HUES6 (cell line): ENCODE measurements around the gene CDKAL1.
"Not testable (repeated sequence)": the region's sequence is repeated elsewhere in the genome, so short reads cannot be mapped to it uniquely, and the experiment has no call there.

ENCODE experiments used
- H3K27ac ChIP-seq: 2 replicates; pipeline ENCODE4 v1.7.0; 2013; ENCODE audit warnings: low read depth, mild to moderate bottlenecking, low read length, inconsistent platforms
- H3K27me3 ChIP-seq: 2 replicates; pipeline ENCODE4 v1.6.1; 2013; ENCODE audit warnings: low read length; ENCODE audit not compliant: control insufficient read depth, insufficient read depth
- H3K36me3 ChIP-seq: 2 replicates; pipeline ENCODE4 v1.6.1; 2013; ENCODE audit warnings: low read length; ENCODE audit not compliant: control insufficient read depth, insufficient read depth
- H3K4me1 ChIP-seq: 2 replicates; pipeline ENCODE4 v1.6.1; 2013; ENCODE audit warnings: low read length; ENCODE audit not compliant: control insufficient read depth, insufficient read depth
- H3K4me3 ChIP-seq: 2 replicates; pipeline ENCODE4 v1.5.1; 2013; ENCODE audit warnings: low read depth, low read length
- H3K9ac ChIP-seq: one replicate; pipeline ENCODE4 v1.6.1; 2013; ENCODE audit warnings: mild to moderate bottlenecking, low read length
- H3K9me3 ChIP-seq: 2 replicates; pipeline ENCODE4 v1.6.1; 2013; ENCODE audit warnings: low read depth, low read length; ENCODE audit not compliant: control insufficient read depth, insufficient read depth

The CDKAL1 gene

GRCh38 chr6:20721121-20721520 lies 186.9 kb downstream of the CDKAL1 start:
- not testable (repeated sequence) for H3K27me3 ChIP-seq, H3K36me3 ChIP-seq, H3K27ac ChIP-seq, H3K4me3 ChIP-seq, H3K9me3 ChIP-seq, H3K9ac ChIP-seq
- peaks cover 23% of the 10 kb centered on the region for H3K4me1 ChIP-seq

GRCh38 chr6:20722455-20722854 lies 188.2 kb downstream of the CDKAL1 start:
- H3K9ac ChIP-seq, result no peak overlapping the region
- H3K9me3 ChIP-seq, result no peaks in the 10 kb centered on the region
- no peaks in the 10 kb centered on the region for H3K36me3 ChIP-seq
- H3K4me1 ChIP-seq, result peaks cover 36% of the 10 kb centered on the region
- no peak overlapping the region for H3K4me3 ChIP-seq
- H3K27me3 ChIP-seq, result no peaks in the 10 kb centered on the region
- no peak overlapping the region for H3K27ac ChIP-seq

- Histone ChIP-seq H3K4me1 (peaks cover 42% of the 10 kb centered on the region), H3K9ac (no peak overlapping the region), H3K4me3 (no peak overlapping the region), H3K27me3 (no peaks in the 10 kb centered on the region), H3K36me3 (no peaks in the 10 kb centered on the region), H3K9me3 (no peaks in the 10 kb centered on the region), H3K27ac (no peak overlapping the region)
Measured at GRCh38 chr6:20723236-20723635, 189.0 kb downstream of the CDKAL1 start.

- Histone ChIP-seq H3K36me3 (no peaks in the 10 kb centered on the region), H3K9ac (no peak overlapping the region), H3K27ac (no peak overlapping the region), H3K4me3 (no peak overlapping the region), H3K27me3 (no peaks in the 10 kb centered on the region), H3K4me1 (peaks cover 45% of the 10 kb centered on the region), H3K9me3 (no peaks in the 10 kb centered on the region)
Measured at GRCh38 chr6:20724443-20725190, 190.4 kb downstream of the CDKAL1 start.

GRCh38 chr6:20725235-20725634 lies 191.0 kb downstream of the CDKAL1 start:
- H3K4me3 ChIP-seq, H3K27ac ChIP-seq, H3K36me3 ChIP-seq, H3K9me3 ChIP-seq, H3K27me3 ChIP-seq, H3K9ac ChIP-seq: not testable (repeated sequence)
- peaks cover 43% of the 10 kb centered on the region for H3K4me1 ChIP-seq

GRCh38 chr6:20729086-20729485 lies 194.8 kb downstream of the CDKAL1 start:
- no peak overlapping the region for H3K27ac ChIP-seq
- peaks cover 34% of the 10 kb centered on the region for H3K4me1 ChIP-seq
- no peaks in the 10 kb centered on the region for H3K36me3 ChIP-seq
- H3K27me3 ChIP-seq, result no peaks in the 10 kb centered on the region
- H3K4me3 ChIP-seq, result no peak overlapping the region
- H3K9ac ChIP-seq, result no peak overlapping the region
- no peaks in the 10 kb centered on the region for H3K9me3 ChIP-seq

GRCh38 chr6:20732362-20732761 lies 198.1 kb downstream of the CDKAL1 start:
- not testable (repeated sequence) for H3K27ac ChIP-seq, H3K9ac ChIP-seq, H3K36me3 ChIP-seq, H3K9me3 ChIP-seq, H3K27me3 ChIP-seq, H3K4me3 ChIP-seq
- H3K4me1 ChIP-seq, result peaks cover 12% of the 10 kb centered on the region; the same call in 1 of the 2 replicates

GRCh38 chr6:20732896-20733295 lies 198.6 kb downstream of the CDKAL1 start:
- H3K9ac ChIP-seq, result no peak overlapping the region
- no peak overlapping the region for H3K4me3 ChIP-seq
- H3K9me3 ChIP-seq, result no peaks in the 10 kb centered on the region
- H3K27me3 ChIP-seq, result no peaks in the 10 kb centered on the region
- peaks cover 7% of the 10 kb centered on the region; the same call in 1 of the 2 replicates for H3K4me1 ChIP-seq
- no peaks in the 10 kb centered on the region for H3K36me3 ChIP-seq
- no peak overlapping the region for H3K27ac ChIP-seq

GRCh38 chr6:20737912-20738311 lies 203.7 kb downstream of the CDKAL1 start:
- H3K36me3 ChIP-seq, result no peaks in the 10 kb centered on the region
- H3K9me3 ChIP-seq, result no peaks in the 10 kb centered on the region; the same call in 1 of the 2 replicates
- H3K27ac ChIP-seq, result no peak overlapping the region
- H3K4me1 ChIP-seq, result no peaks in the 10 kb centered on the region
- H3K9ac ChIP-seq, result no peak overlapping the region
- H3K27me3 ChIP-seq, result no peaks in the 10 kb centered on the region
- no peak overlapping the region for H3K4me3 ChIP-seq

GRCh38 chr6:20740088-20740487 lies 205.8 kb downstream of the CDKAL1 start:
- Histone ChIP-seq H3K36me3 (no peaks in the 10 kb centered on the region), H3K4me3 (no peak overlapping the region), H3K27ac (no peak overlapping the region)

GRCh38 chr6:20740727-20741126 lies 206.5 kb downstream of the CDKAL1 start:
- no peaks in the 10 kb centered on the region; the same call in 1 of the 2 replicates for H3K9me3 ChIP-seq
- no peak overlapping the region for H3K4me3 ChIP-seq
- H3K27ac ChIP-seq, result no peak overlapping the region
- H3K4me1 ChIP-seq, result no peaks in the 10 kb centered on the region
- no peaks in the 10 kb centered on the region for H3K27me3 ChIP-seq
- no peaks in the 10 kb centered on the region for H3K36me3 ChIP-seq
- no peak overlapping the region for H3K9ac ChIP-seq

More at GRCh38 chr6:20740088-20740487, 205.8 kb downstream of the CDKAL1 start:
- Histone ChIP-seq H3K9ac (no peak overlapping the region), H3K27me3 (no peaks in the 10 kb centered on the region), H3K4me1 (no peaks in the 10 kb centered on the region), H3K9me3 (no peaks in the 10 kb centered on the region; the same call in 1 of the 2 replicates)
